GM13976 (cell line): ENCODE data around the gene ANAPC4.
A peak's percentile ranks its signal among the peaks of the same experiment; 100 is the strongest.

Experiments
- DNase-seq: peaks from one replicate; pipeline ENCODE4 v3.0.0; 2012; ENCODE audit warnings: low spot score
- CTCF ChIP-seq: IDR thresholded peaks from 2 replicates; pipeline ENCODE4 v1.5.1; 2012; ENCODE audit warnings: borderline replicate concordance, mild to moderate bottlenecking; ENCODE audit not compliant: insufficient read depth; ENCODE audit errors: extremely low read depth, missing control alignments, control extremely low read depth
- in situ Hi-C: fragments of 300-500 bp; cut with MboI; formaldehyde crosslinking; loops from one replicate; pipeline ENCODE4 v1.12.0; 2022; ENCODE audit warnings: low sequenced_read_pairs, mixed read lengths, inconsistent platforms; ENCODE audit not compliant: unreplicated experiment

Gene ANAPC4

GRCh38 chr4:25439918-25440477 is 62.9 kb downstream of the ANAPC4 start:
- peak; percentile 87 for TF ChIP-seq CTCF
- peak; percentile 80 for DNase-seq
- in situ Hi-C loops, result loop anchor here (25.0 kb wide), 1 partner anchor 322 kb away; no protein-coding TSS in a partner anchor

- no peak for DNase-seq
- in situ Hi-C loops, result loop anchor here (25.0 kb wide), 1 partner anchor 322 kb away; no protein-coding TSS in a partner anchor
- TF ChIP-seq CTCF, result no peak
Observed at GRCh38 chr4:25440478-25441030, 63.5 kb downstream of the ANAPC4 start.

- DNase-seq, result peak; percentile 42
- peak; percentile 46 for TF ChIP-seq CTCF
- in situ Hi-C loops, result loop anchor here (25.0 kb wide), 1 partner anchor 321 kb away; no protein-coding TSS in a partner anchor
Observed at GRCh38 chr4:25441519-25442117, 64.6 kb downstream of the ANAPC4 start.

- in situ Hi-C loops, result loop anchor here (25.0 kb wide), 1 partner anchor 319 kb away; no protein-coding TSS in a partner anchor
- no peak for TF ChIP-seq CTCF
- no peak for DNase-seq
Observed at GRCh38 chr4:25442863-25443307, 65.8 kb downstream of the ANAPC4 start.

- in situ Hi-C loops, result loop anchor here (25.0 kb wide), 1 partner anchor 318 kb away; no protein-coding TSS in a partner anchor
- no peak for DNase-seq
- TF ChIP-seq CTCF, result no peak
Observed at GRCh38 chr4:25443851-25444250, 66.8 kb downstream of the ANAPC4 start.

GRCh38 chr4:25446611-25447010 is 69.5 kb downstream of the ANAPC4 start:
- TF ChIP-seq CTCF, result no peak
- in situ Hi-C loops, result loop anchor here (25.0 kb wide), 1 partner anchor 316 kb away; no protein-coding TSS in a partner anchor
- no peak for DNase-seq
